ENCODE measurements around the gene CCDC171.
A peak's percentile ranks its signal among the peaks of the same experiment; 100 is the strongest.
"Not testable (repeated sequence)": the region's sequence is repeated elsewhere in the genome, so short reads cannot be mapped to it uniquely, and the experiment has no call there.

Gene CCDC171

DNA sequence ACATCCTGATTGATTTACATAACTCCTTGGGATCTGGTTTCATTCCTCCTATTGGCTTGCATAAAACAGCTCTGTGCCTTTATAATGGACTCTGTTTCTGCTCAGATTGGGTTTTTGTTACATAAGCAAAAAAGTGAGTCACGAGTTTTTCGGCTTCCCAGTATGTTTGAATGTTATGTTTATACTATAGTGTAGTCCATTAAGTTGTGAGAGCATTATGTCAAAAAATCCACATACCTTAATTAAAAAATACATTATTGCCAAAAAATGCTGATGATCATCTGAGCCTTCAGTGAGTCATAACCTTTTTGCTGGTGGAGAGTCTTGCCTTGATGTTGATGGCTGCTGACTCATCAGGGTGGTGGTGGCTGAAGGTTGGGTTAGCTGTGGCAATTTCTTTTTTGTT is 144.6 kb downstream of the CCDC171 start:
- peak; percentile 72 for DNase-seq (ENCODE audit: extremely low read depth, low read depth)
- TF ChIP-seq, protein P1, sequence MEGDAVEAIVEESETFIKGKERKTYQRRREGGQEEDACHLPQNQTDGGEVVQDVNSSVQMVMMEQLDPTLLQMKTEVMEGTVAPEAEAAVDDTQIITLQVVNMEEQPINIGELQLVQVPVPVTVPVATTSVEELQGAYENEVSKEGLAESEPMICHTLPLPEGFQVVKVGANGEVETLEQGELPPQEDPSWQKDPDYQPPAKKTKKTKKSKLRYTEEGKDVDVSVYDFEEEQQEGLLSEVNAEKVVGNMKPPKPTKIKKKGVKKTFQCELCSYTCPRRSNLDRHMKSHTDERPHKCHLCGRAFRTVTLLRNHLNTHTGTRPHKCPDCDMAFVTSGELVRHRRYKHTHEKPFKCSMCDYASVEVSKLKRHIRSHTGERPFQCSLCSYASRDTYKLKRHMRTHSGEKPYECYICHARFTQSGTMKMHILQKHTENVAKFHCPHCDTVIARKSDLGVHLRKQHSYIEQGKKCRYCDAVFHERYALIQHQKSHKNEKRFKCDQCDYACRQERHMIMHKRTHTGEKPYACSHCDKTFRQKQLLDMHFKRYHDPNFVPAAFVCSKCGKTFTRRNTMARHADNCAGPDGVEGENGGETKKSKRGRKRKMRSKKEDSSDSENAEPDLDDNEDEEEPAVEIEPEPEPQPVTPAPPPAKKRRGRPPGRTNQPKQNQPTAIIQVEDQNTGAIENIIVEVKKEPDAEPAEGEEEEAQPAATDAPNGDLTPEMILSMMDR (IDR thresholded peaks at IDR 0.05; ENCODE audit: low read depth, low read length) = no peak

DNA sequence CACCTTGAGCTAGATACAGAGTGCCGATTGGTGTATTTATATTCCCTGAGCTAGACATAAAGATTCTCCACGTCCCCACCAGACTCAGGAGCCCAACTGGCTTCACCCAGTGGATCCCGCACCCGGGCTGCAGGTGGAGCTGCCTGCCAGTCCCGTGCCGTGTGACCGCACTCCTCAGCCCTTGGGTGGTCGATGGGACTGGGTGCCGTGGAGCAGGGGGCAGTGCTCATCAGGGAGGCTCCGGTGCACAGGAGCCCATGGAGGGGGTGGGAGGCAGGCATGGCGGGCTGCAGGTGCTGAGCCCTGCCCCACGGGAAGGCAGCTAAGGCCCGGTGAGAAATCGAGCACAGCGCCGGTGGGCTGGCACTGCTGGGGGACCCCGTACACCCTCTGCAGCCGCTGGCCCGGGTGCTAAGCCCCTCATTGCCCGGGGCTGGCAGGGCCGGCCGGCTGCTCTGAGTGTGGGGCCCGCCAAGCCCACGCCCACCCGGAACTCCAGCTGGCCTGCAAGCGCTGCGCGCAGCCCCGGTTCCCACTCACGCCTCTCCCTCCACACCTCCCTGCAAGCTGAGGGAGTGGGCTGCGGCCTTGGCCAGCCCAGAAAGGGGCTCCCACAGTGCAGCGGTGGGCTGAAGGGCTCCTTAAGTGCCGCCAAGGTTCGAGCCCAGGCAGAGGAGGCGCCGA is 147.2 kb downstream of the CCDC171 start:
- not testable (repeated sequence) for DNase-seq (ENCODE audit: extremely low read depth, low read depth)

DNA sequence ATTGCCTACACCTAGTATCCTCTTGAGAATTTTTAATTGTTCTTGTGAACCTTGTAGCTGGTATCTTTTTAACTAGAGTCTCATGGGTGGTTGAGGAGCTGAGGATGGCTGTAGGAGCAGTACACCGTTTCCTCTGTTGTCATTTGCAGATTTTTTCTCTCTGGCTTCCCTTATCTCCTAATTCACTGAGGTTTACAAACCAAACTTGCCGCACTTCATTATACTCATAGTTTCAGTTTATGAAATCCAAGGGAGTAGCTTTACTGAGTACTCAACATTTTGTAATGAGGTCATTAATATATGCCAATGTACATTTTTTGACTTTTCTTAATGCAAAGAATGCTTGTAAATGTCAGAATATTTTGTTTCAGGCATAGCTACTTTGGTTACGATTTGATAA is 154.2 kb downstream of the CCDC171 start:
- TF ChIP-seq, protein P1 (IDR thresholded peaks at IDR 0.05; ENCODE audit: low read depth, low read length) = no peak
- no peak for DNase-seq (ENCODE audit: extremely low read depth, low read depth)

DNA sequence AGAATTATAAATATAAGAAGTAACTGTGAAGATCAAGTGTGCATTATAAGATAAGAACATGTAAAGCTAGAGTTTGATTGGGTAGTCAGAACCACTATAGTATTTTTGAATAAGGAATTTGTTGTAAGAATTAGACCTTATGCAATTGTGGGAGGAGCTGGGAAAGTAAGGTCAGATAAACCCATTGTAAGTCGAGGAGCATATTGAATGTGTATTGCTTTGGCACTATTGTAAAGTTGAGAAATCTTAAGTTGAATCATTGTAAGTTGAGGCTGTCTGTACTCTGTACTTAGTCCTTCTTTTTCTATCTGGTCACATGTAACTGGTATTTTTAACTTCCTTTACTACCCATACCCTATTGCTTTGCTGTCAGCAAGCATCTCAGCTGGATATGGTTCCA is 158.7 kb downstream of the CCDC171 start:
- TF ChIP-seq, protein P1 (IDR thresholded peaks at IDR 0.05; ENCODE audit: low read depth, low read length) = no peak
- DNase-seq (ENCODE audit: extremely low read depth, low read depth) = no peak

DNA sequence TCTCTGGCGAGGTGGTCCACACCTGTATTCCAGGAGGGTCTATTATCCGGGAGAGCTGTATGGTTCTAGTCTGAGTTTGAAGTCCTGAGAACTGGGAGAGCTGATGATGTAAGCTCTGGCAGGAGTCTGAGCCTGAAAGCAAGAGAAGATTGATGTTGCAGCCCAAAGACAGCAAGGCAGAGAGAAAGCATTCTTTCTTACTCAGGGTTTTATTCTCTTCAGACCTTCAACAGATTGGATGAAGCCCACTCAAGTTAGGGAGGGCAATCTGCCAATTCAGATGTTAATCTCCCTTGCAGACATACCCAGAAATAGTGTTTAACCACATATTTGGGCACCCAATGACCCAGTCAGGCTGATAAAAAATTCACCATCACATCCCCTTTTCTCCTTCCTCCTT is 159.1 kb downstream of the CCDC171 start:
- DNase-seq (ENCODE audit: extremely low read depth, low read depth) = no peak
- TF ChIP-seq, protein P1 (IDR thresholded peaks at IDR 0.05; ENCODE audit: low read depth, low read length) = no peak

DNA sequence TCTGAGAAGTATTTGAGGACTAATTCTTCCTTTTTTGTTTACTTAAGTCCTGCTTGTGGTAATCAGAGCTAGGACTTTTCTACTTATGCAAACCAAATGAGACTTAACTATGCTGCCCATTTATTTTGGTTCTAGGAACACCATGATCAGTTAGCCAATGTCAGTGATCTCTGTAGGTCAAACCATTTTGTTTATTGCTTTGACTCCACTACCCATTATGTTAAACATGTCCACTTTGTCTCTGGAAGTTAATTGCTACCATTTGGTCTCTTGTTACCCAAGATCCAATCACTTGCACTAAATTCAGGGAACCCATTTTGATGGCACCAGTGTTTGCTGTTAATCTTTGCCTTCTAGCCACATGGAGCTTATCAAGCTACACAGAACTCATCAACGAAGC is 161.9 kb downstream of the CCDC171 start:
- DNase-seq (ENCODE audit: extremely low read depth, low read depth) = peak; percentile 24
- TF ChIP-seq, protein P1 (IDR thresholded peaks at IDR 0.05; ENCODE audit: low read depth, low read length) = no peak

DNA sequence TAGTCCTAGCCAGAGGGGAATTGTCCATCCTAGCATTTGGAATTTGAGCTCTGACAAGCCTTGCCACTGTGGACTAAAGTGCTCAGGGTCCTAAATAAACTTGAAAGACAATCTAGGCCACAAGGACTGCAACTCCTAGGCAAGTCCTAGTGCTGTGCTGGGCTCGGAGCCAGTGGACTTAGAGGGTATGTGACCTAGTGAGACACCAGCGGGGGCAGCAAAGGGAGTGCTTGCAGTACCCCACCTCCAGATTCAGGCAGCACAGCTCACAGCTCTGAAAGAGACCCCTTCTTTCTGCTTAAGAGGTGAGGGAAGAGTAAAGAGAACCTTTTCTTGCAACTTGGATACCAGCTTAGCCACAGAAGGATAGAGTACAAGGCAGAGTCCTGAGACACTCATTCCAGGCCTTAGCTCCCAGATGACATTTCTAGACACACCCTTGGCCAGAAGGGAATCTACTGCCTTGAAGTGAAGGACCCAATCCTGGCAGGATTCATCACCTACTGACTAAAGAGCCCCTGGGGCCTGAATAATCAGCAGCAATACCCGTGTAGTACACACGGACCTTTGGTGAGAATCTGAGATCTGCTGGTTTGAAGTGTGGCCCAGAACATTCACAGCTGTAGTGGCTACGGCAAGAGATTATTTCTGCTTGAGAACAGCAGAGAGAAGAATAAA is 164.6 kb downstream of the CCDC171 start:
- no peak for DNase-seq (ENCODE audit: extremely low read depth, low read depth)
- TF ChIP-seq, protein P1 (IDR thresholded peaks at IDR 0.05; ENCODE audit: low read depth, low read length) = no peak
